SKM-1 (cell line): ENCODE results near the gene ETV7.
"Not testable (repeated sequence)": the region's sequence is repeated elsewhere in the genome, so short reads cannot be mapped to it uniquely, and the experiment has no call there.

Experiments
- DNase-seq: peaks from one replicate; lab custom pipeline; 2025; ENCODE audit not compliant: unreplicated experiment; lab: John Stamatoyannopoulos, UW

Gene ETV7

DNA sequence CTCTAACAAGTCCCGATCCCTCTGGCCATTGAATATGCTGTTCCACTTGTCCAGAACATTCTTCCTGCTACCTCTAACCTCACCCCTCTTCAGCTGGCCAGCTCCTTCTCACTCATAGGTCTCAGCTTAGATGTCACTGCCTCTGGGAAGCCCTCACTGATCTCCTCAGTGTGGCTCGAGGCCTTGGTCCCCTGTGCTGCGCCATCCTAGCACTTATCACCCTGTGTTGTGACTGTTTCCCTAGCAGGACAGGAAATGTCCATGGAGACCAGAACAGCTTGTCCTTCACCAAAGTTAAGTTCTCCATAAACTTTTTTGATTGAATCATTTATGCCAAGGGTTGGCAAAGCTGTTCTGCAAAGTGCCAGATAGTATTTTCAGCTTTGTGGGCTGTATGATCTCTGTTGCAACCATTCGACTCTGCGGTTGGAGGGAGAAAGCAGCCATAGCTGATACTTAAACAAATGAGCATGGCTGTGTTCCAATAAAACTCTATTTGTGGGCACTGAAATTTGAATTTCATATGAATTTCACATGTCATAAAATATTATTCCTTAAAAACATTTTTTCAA is 44.3 kb downstream of the ETV7 start:
- no peak for DNase-seq

DNA sequence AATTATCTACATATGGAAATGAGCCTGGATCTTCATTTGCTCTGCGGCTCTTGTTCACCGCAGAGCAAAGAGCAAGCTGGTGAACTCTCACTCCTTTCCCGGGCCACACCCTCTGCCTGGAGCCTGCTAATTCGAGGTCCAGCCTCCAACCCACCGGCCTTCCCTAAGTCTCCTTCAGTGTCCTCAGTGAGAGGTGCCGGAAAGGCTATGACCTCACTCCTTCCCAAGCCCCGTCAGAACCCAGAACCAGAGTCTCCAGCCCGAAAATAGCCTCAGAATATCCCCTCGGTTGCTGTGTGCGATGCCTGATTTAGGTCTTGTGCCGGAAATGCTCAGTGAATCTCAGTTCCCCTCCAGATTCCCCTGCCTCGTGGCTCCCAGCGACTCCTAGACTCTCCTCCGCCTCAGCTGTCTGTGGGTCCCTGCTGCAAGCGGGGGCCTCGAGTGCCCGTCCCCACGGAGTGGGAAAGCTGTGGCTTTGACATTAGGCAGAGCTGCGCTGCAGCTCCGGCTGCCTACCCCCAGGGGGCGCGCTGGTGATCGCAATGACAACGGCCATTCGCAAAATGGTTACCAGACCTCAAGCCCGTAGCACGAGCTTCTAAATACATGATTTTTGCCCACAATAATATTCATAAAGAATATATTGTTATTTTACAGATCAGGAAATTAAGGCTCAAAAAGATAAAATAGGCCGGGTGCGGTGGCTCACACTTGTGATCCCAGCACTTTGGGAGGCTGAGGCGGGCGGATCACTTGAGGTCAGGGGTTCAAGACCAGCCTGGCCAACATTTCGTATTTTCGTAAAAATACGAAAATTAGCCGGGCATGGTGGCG is 46.6 kb downstream of the ETV7 start:
- no peak for DNase-seq

DNA sequence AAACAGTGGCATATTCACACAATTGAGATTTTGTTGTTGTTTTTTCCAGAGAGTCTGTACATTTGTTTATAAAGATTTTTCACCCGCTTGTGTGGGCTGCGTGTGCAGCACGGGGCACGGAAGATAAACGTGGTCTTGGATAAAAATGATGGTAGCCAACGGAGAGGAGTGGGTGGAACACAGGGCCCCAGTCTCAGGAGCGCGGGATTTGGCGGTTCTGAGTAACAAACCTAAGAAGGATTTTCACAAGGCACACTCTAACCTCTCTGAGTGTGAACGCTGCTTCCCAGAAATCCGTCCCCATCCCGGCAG is 47.2 kb downstream of the ETV7 start:
- DNase-seq: no peak

DNA sequence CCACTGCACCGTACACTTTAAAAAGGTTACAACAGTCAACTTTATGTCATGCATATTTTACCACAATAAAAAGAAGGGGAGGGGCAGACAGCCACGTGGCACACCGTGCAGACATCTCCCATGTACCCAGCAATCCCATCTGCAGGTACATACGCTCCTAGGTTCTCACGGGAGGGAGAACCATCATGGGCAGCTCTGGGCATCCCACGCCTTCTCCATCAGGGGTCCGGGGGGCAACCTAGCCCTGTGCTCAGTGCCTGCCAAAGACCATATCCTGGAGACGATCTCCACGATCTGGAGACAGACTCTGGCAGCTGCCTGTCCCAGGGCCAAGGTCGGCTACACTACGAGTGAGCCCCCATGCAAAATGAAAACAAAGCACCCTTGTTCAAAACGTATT is 48.3 kb downstream of the ETV7 start:
- DNase-seq: no peak

DNA sequence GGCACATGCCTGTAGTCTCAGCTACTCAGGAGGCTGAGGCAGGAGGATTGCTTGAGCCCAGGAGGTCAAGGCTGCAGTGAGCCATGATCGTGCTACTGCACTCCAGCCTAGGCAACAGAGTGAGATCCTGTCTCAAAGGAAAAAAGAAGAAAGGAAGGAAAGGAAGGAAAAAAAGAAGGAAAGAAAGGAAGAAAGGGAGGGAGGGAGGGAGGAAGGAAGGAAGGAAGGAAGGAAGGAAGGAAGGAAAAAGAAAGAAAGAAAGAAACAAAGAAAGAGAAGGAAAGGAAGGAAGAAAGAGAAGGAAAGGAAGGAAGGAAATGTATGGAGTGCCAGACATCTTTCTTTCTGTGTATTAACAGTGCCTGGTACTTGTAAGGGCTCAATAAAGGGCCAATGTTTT is 49.2 kb downstream of the ETV7 start:
- DNase-seq: not testable (repeated sequence)

DNA sequence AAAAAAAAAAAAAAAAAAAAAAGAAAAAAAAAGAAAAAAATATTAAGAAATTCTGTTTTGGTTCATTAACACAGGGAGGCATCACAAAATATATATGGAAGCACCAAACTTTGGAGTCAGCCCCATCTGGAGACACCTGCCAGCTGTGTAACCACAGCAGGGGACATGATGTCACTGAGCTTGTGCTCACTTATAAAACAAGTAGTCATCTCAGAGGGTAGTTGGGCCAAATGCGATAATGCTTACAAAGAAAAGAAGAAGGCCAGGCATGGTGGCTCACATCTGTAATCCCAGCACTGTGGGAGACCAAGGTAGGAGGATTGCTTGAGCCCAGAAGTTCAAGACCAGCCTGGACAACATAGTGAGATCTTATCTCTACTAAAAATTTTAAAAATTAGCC is 49.7 kb downstream of the ETV7 start:
- no peak for DNase-seq

DNA sequence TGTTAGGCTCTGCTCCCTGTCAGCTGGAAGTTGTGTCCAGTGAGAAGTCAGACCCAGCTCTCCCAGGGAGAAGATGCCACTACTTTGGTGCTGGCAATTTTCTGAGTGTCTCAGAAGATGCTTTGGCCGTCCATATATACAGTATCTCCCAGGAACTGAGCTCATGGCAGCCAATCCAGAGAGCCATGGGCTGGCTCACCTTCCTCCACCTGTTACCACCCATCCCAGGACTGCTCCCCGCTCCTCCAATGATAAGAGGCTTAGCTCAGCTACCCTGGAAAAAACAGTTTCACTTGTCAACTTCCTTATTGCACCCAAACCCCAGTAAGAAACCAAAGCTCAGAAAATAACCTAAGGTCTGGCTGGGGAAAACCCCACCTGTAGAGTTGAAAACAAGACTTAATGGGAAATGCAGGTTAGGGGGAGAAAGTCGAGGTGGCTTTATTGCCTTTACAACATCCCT is 50.7 kb downstream of the ETV7 start, which contains the start of gene BNIP5:
TSS of gene BNIP5 (minus strand) at position 110 of the 463 bp plus-strand sequence. CDS start 6,198 bp downstream, outside the sequence.
- no peak for DNase-seq

DNA sequence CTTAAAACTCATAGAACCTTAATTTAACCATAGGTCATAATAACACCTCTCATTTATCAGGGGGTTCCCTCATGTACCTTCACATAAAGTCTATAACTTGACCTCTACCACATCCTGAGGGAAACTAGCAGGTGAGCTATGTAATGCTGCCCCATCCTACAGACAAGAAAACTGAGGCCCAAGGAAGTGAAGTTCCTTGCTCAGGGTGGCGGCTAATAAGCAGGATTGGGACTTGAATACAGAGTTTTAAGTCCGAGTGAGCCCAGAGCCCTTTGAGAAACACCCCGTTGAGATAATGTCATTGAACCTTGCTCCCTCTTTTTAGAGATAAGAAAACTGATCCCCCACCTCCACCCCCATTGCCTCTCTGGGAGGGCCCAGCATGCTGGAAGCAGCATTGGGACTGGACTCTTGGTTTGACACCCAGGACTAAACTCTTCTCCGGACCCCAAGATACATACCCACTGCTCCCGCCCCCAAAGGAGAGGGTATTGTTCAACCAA is 51.2 kb downstream of the ETV7 start:
- DNase-seq: no peak

DNA sequence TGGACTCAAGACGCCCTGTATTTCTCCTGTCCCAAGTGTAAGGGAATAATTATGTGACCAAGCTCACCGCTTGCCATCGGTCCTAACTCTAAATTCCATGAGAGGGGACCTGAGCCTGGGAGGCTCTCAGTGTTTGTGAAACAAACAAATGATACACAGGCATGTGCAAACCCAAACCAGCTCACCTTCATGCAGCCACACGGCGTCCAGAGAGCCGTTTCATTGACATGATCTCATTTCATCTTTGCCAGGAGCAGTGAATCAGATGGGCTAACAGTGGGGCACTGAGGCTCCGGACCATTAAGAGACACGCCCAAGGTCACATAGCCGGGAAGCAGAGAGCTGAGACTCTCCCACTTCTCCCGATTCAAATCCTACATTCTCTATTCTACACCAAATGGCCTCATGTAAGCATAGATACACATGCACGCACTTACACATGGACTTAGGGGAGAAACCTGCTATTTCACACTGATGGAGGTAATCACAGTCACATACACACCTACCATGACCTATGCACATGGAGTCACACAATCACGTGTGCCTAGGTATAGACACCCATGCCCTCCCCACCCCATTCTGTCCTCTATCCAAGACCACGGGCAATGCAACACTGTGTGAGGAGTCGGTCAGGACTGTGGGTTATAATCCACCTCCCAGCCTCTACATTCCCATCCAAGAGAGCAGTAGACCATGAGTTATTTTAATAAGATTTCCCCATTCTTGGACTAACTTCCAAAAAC is 51.8 kb downstream of the ETV7 start:
- DNase-seq: no peak

DNA sequence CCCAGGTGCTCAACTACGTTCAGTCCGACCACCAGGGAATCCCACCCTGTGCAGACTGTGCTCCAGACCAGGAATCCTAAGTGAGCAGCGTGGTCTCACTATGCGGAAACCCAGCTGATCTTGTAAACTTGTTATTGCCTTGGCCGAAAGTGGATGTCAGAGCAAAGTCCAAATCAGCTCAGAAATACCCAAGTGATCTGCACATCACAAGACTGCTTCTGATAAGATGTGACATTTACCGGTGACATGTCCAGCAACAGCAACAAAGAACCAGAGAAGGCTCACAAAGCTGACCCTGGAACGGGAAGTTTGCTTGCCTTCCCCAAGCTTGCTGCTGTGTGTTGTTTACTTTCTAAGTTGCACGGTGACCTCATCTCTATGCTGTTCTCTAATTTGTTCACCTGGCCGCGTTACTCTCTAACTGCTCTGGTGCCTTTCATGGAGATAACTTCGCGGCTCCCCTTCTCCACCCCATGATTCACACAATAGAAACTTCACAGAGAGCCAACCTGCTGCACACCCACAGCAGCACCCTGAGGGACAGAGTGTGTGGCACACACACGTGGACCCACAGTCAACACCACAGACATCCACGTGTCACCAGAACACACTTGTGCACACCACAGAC is 52.5 kb downstream of the ETV7 start:
- DNase-seq: no peak

DNA sequence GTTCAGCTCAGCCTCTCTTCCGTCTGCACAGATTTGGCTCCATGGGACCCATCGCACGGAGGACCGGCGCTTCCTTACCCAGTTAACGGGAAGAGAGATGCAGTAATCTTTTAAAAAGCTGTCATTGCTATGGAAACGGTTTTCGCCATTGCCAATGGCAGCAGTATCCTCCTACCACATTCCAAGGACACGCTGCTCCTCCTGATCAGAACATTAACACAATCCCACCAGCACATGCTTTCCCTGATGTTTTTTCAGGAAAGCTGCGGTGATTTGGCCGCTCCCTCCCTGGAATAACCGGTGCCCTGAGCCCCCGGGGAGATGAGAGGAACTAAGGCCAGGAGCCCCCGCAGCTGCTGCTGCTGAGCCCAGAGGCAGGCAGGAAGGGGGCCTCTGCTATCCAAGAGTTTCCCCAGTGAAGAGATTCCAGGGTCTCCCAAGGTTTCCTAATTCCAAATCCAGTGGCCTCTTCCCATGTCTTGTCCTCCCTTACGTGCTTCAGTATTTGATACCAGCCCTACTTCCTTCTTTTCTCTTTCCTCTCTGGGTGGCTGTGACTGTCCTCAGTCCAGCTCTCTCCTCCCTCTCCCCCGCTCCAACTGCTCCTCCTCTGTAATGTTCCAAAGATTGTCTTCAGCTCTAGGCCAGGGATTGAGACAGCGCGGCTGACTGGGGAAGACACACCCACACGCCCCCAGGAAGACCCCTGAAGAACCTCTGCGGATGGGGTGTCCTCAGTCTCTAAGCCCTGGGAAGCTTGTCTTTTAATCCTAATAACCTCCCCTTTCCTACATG is 53.3 kb downstream of the ETV7 start:
- DNase-seq: no peak

DNA sequence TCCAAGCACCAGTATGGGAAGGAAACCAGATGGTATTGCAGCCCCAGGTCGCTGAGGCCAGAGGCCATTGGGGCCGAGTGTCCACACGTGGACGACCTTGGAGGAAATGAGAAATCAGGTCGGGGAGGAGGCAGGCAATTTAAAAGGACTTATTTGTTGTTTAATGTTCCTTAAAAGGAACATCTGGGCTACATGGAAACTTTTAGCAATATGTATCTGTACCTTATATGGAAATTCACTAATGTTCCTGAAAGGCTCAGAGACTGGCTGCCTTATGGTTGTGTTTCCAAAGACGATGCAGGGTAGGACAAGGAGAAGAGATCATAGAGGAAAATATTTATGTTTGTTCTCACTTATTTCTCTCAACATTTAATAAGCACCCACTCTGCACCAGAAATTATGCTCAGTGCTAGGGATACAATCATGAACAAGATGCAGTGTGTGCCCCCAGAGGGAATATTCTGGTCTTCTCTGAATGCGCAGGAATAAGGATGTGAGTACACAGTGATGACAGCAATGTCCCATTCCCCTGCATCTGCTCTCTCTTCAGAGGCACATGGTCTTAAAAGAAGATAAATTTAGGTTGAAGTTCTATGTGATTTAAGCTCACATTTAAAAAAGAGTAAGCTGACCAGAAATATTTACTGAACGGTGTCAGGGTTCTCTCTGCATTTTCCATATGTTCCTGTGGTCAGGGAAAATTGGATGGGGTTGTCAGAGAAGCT is 54.1 kb downstream of the ETV7 start:
- no peak for DNase-seq

DNA sequence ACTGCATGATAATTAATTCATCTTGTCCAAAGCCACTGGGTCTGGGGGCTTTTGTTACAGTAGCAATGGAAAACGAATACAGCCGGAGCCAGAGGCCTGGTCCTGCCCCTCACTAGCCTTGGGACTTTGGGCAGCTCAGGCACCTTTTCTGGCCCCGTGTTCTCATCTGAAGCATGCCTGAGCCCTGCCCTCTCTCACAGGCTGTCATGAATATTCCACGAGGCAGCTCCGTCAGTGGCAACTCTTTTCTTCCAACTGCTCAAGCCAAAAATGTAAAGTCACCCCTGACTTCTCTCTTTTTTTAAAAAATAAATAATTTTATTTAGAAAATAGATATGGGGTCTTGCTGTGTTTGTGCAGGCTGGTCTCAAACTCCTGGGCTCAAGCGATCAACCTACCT is 56.1 kb downstream of the ETV7 start:
- DNase-seq: no peak

DNA sequence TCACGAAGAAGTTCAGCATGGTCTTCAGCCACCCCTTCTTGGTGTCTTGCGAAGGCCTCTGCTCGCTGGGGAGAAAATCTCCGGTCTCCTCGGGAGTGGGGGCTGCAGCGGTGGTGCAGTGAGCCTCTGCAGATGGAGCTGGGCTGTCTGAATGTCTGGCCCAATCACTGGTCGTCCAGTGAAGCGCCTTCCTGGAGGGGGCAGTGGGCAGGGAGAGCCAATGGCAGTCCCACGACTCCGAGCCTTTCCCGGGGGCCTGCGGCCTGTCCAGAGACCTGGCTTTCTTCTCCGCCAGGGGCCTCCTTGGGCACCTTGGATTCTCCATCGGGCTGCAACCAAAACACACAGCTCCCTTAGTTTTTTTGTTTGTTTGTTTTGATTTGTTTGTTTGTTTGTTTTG is 57.1 kb downstream of the ETV7 start:
- DNase-seq: no peak

DNA sequence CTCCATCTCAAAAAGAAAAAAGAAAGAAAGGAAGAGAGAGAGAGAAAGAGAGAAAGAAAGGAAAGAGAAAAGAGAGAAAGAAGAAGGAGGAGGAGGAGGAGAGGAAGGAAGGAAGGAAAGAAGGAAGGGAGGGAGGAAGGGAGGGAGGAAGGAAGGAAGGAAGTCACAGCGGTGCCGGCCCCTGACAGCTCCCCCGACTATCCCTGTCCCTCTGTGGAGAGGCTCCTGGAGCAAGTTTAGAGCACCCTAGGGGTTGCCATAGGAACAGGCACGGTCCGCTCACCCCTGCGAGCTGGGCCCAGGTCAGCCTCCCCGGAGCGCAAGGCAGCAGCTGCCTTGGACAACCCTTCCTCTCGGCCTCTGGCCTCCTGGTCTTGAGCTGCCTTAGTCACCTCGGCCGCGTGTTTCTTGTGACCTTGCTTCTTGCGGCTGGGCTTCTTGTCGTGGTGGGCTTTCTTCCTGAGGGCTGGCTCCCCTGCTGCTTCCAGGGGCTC is 57.6 kb downstream of the ETV7 start:
- no peak for DNase-seq

DNA sequence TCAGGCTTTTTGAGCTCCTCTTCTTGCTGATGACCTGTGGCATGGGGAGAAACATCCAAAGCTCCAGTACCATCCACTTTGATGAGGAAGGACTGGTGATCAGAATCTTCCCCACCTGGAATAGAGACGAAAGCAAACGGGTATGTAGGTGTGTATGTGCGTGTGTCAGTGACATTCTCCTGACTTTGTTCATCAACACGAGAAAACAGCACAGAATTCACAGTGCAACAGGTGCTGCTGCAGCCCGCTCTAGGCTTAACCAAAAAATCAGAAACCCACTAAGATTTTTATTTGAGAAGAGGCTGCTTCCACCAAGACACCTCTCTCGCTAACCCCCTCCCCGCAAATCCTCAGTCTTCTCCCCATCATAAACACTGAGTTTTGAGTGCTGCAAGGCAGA is 58.9 kb downstream of the ETV7 start:
- DNase-seq: no peak

DNA sequence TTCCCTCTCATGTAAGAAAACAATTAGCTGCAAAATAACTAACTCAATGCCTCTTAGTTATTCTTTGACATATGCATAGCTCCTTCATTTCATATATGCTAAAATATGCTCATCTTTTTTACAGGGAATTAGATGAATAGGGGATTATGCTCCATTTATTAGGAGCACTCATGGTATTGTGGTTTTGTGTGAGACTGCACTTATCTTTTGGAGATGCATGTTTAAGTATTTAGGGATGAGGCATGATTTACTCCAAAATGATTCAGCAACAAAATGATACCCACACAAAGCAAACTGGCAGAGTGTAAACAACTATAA is 59.6 kb downstream of the ETV7 start:
- DNase-seq: no peak

DNA sequence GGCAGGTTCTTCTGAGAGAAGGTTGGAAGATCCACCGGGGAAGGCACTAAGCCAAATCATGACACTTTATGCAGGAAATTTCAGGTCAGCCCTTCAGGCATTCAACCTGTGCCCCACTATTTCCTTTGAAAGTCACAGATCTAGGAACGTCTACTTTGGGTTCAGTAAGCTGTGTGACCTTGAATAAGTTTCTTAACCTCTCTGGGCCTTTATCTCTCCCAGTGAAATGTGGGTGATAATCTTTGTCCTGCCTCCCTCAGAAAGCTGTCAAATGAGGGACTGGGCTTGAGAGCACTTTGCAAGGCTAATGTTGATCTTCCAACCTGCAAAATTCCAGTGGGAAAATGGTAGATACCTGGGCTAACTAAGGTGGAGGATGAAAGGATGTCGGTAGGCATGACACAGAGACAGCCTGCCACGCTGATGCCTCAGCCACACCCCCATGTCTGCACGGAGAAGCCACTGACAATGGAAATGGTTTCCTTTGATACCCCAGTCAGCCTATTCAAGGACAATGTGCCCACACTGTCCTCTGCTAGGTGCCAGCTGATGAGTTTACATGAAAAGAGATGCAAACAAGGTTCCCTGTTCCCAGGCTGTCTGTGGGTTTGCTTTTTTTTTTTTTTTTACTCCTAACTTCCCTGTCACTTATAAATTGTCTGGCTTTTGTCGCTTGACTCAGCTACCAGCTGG is 60.1 kb downstream of the ETV7 start:
- no peak for DNase-seq

DNA sequence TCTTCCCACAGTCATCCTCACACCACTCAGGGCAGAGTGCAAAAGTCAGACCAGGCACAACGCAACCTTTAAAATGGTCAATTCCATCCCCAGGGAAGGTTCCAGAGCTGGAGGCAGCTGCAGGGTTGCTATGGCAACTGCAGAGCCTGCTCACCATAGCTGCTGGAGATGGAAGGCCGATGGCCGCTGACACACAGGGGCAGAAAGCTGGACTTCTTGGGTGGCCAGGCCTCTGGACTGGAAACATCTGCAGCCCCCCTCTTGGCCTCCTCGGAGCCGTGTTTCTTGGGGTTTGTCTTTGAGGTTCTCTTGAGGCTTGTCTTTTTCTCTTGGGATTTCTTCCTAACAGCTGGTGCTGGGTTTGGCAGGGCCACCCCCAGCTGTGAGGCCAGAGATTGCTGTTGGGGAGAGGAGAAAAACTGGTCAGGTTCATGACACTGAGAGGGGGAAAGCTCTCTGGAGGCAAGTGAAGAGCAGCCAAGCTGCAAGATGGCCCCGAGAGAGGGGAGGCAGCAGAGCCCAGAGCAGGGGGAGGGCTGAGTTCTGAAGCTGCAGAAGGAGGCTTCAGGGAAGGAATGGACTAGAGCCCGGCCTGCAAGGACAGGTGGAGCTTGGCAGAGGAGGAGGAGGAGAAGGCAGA is 61.0 kb downstream of the ETV7 start:
- DNase-seq: no peak
